Left lung (tissue), 10 donors: ENCODE results near the gene DNAAF8. TPM values are rescaled to one million over a fixed set of nuclear protein-coding genes. Genes with fewer than 3 reads are reported as not detected.

ENCODE experiments used
- ATAC-seq: fragments of 200-7000 bp; cut with Tn5 transposase; one replicate; pipeline ENCODE4 v1.9.1; 2020; ENCODE audit warnings: moderate library complexity
- DNase-seq, 4 donors: peaks; one replicate each; pipeline ENCODE4 v3.0.0-alpha.2; 2013 to 2020
- H3K27ac ChIP-seq, 2 donors: fragments of 200-600 bp; sonication (generic) in 1 of 2; one replicate each; pipeline versions ENCODE4 v1.5.0 to v1.8.0; 2020 to 2021
- H3K27me3 ChIP-seq, 2 donors: fragments of 200-600 bp; sonication (generic) in 1 of 2; one replicate each; pipeline versions ENCODE4 v1.5.0 to v1.8.0; 2020 to 2021
- H3K36me3 ChIP-seq, 2 donors: fragments of 200-600 bp; sonication (generic) in 1 of 2; one replicate each; pipeline versions ENCODE4 v1.5.0 to v1.8.0; 2020 to 2021
- H3K4me1 ChIP-seq, 2 donors: fragments of 200-600 bp; one replicate each; pipeline ENCODE4 v1.8.0; 2021
- H3K4me3 ChIP-seq, 2 donors: fragments of 200-600 bp; sonication (generic) in 1 of 2; one replicate each; pipeline versions ENCODE4 v1.5.0 to v1.8.0; 2020 to 2021; ENCODE audit warnings: mild to moderate bottlenecking in 1 of 2
- H3K9me3 ChIP-seq, 2 donors: fragments of 200-600 bp; sonication (generic) in 1 of 2; one replicate each; pipeline versions ENCODE4 v1.5.0 to v1.8.0; 2020 to 2021
- CTCF ChIP-seq, 2 donors: fragments of 200-600 bp; sonication (generic) in 1 of 2; IDR thresholded peaks; one replicate each; pipeline versions ENCODE4 v1.5.0 to v1.8.0; 2021; ENCODE audit warnings: antibody characterized with exemption in 2 of 2
- intact Hi-C, 2 donors: fragments of 100-400 bp; cut with DNase I; formaldehyde crosslinking; loops; one replicate each; pipeline versions ENCODE4 v1.11.2 to v1.14.2; 2022
- polyA plus RNA-seq, 6 donors: library from polyadenylated mRNA; unstranded; fragments of 120-200 nt; gene quantifications; one replicate each; pipeline ENCODE4 v1.2.1, GENCODE V29; 2013; ENCODE audit not compliant: insufficient read length in 6 of 6
- total RNA-seq, 2 donors: library from RNA; stranded (reverse); fragmentation: NEBNext Ultra II Directional; extraction: Animal tissue kit (Norgen Biotek cat#: 25700); gene quantifications; one replicate each; pipeline ENCODE4 v1.2.1, GENCODE V29; 2021
- donor health status: DM: no; HTN: yes; CAD: no.
- donor health status: DM: no; HTN: no; CAD: no.

The DNAAF8 gene
- total and polyA plus RNA-seq, 8 donors: 1.2 to 4.2 (median 2.9) TPM

GRCh38 chr16:4686497-4687210 lies 47.7 kb upstream of the DNAAF8 start:
- ATAC-seq: no peak
- intact Hi-C loops: no loop called here
- Histone ChIP-seq H3K36me3 (peaks cover 0 to 86% of the 10 kb centered on the region in 2 donors), H3K9me3 (no peaks in the 10 kb centered on the region), H3K4me3 (no peak overlapping the region), H3K27ac (no peak overlapping the region), H3K4me1 (peaks cover 0 to 29% of the 10 kb centered on the region in 2 donors), H3K27me3 (no peaks in the 10 kb centered on the region)
- TF ChIP-seq CTCF (IDR thresholded peaks at IDR 0.05): no peak
- DNase-seq: peak in 1 of 4 donors; percentile 61

GRCh38 chr16:4687416-4687815 lies 46.9 kb upstream of the DNAAF8 start:
- Histone ChIP-seq H3K36me3 (peaks cover 0 to 78% of the 10 kb centered on the region in 2 donors), H3K27ac (no peak overlapping the region), H3K27me3 (no peaks in the 10 kb centered on the region), H3K4me3 (no peak overlapping the region), H3K4me1 (peaks cover under 1 to 28% of the 10 kb centered on the region in 2 donors), H3K9me3 (no peaks in the 10 kb centered on the region)
- ATAC-seq: no peak
- intact Hi-C loops: no loop called here
- peak in 1 of 4 donors; percentile 20 for DNase-seq
- TF ChIP-seq CTCF (IDR thresholded peaks at IDR 0.05): no peak

- no peaks in the 10 kb centered on the region for H3K27me3 ChIP-seq
- intact Hi-C loops: no loop called here
- peaks cover 7 to 28% of the 10 kb centered on the region in 2 donors for H3K4me1 ChIP-seq
- DNase-seq (peak in 1 of 4 donors; percentile 74), ATAC-seq (no peak)
- no peak for TF ChIP-seq CTCF (IDR thresholded peaks at IDR 0.05)
- peaks cover 0 to 71% of the 10 kb centered on the region in 2 donors for H3K36me3 ChIP-seq
- H3K27ac ChIP-seq: no peak overlapping the region
- no peaks in the 10 kb centered on the region for H3K9me3 ChIP-seq
- H3K4me3 ChIP-seq: no peak overlapping the region
Observed at GRCh38 chr16:4687946-4688673, 46.2 kb upstream of the DNAAF8 start.

GRCh38 chr16:4688674-4689045 lies 45.7 kb upstream of the DNAAF8 start:
- Histone ChIP-seq H3K4me3 (no peak overlapping the region), H3K9me3 (no peaks in the 10 kb centered on the region), H3K27me3 (no peaks in the 10 kb centered on the region), H3K36me3 (peaks cover 0 to 66% of the 10 kb centered on the region in 2 donors), H3K4me1 (peaks cover 7 to 29% of the 10 kb centered on the region in 2 donors), H3K27ac (no peak overlapping the region)
- intact Hi-C loops: no loop called here
- ATAC-seq: no peak
- TF ChIP-seq CTCF (IDR thresholded peaks at IDR 0.05): no peak
- DNase-seq: peak in 1 of 4 donors; percentile 81

- no peak overlapping the region for H3K27ac ChIP-seq
- no peaks in the 10 kb centered on the region for H3K9me3 ChIP-seq
- TF ChIP-seq CTCF (IDR thresholded peaks at IDR 0.05): no peak
- peaks cover 7 to 29% of the 10 kb centered on the region in 2 donors for H3K4me1 ChIP-seq
- intact Hi-C loops: no loop called here
- ATAC-seq: no peak
- no peak overlapping the region for H3K4me3 ChIP-seq
- peak in 1 of 4 donors; percentile 73 for DNase-seq
- no peaks in the 10 kb centered on the region for H3K27me3 ChIP-seq
- peaks cover 0 to 60% of the 10 kb centered on the region in 2 donors for H3K36me3 ChIP-seq
Observed at GRCh38 chr16:4689091-4689671, 45.2 kb upstream of the DNAAF8 start.
